ENCODE data around the gene PLEKHN1. TPM values are rescaled to one million over a fixed set of nuclear protein-coding genes. Genes with fewer than 3 reads are reported as not detected.

The PLEKHN1 gene
- total and polyA plus RNA-seq, 2 of the 4 experiments (the other 2 are of a cell fraction): 0.54 to 2.1 TPM

DNA sequence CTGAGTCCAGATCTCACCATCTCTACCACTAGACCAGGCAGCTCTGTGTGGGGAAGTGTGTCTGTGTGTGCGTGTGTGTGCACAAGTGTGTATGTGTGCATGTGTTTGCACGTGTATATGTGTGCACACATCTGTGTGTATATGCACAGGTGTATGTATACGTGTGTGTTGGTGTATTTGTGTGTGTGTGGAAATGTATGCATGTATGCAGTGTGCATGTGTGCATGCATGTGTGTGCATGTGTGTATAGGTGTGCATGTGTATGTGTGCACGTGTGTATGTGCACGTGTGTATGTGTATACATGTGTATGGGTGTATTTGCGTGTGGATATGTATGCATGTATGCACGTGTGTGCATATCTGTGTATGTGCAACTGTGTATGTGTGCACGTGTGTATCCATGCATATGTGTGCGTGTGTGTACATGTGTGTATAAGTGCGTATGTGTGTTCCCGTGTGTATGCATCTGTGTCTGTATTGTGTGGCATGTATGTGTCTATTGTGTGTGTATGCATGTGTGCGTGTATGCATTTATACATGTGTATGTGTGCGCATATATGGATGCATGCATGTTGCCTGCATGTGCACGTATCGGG, 3.1 kb downstream of the PLEKHN1 start:
- H3K23ac ChIP-seq (ENCODE audit: low read depth, low read length): no peak overlapping the region
- no peak overlapping the region for H2AK5ac ChIP-seq (ENCODE audit: low read depth, low read length)
- no peak overlapping the region for H3K18ac ChIP-seq (ENCODE audit: low read depth, low read length)
- H2BK20ac ChIP-seq (ENCODE audit: low read depth, low read length): no peak overlapping the region
- no peaks in the 10 kb centered on the region; the same call in 1 of the 2 replicates for H4K20me1 ChIP-seq (ENCODE audit: insufficient read depth, low read length)
- no peak overlapping the region for H2BK5ac ChIP-seq (ENCODE audit: low read depth, low read length, poor library complexity, severe bottlenecking)
- ATAC-seq (ENCODE audit: low read depth) (no peak), DNase-seq (no peak)
- intact Hi-C loops (cut with micrococcal nuclease) (no loop called here), in situ Hi-C loops (cut with MboI; ENCODE audit: low sequenced_read_pairs) (no loop called here), dilution Hi-C loops (cut with HindIII; ENCODE audit: low sequenced_read_pairs, unreplicated experiment) (no loop called here)
- H2AK9ac ChIP-seq (replicated peaks; ENCODE audit: low read depth, low read length, poor library complexity): no peak overlapping the region
- TF ChIP-seq, protein P1, sequence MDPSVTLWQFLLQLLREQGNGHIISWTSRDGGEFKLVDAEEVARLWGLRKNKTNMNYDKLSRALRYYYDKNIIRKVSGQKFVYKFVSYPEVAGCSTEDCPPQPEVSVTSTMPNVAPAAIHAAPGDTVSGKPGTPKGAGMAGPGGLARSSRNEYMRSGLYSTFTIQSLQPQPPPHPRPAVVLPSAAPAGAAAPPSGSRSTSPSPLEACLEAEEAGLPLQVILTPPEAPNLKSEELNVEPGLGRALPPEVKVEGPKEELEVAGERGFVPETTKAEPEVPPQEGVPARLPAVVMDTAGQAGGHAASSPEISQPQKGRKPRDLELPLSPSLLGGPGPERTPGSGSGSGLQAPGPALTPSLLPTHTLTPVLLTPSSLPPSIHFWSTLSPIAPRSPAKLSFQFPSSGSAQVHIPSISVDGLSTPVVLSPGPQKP (IDR thresholded peaks at IDR 0.05; ENCODE audit: borderline replicate concordance, low read depth, low read length): no peak
- TF ChIP-seq RAD21 (IDR thresholded peaks at IDR 0.05; ENCODE audit: low read length) (no peak), BHLHE40 (IDR thresholded peaks at IDR 0.05; ENCODE audit: low read depth, low read length) (no peak)
- H3K36me3 ChIP-seq (ENCODE audit: control insufficient read depth, insufficient read depth, low read length): peaks cover 4% of the 10 kb centered on the region
- no peak overlapping the region for H3K4ac ChIP-seq (ENCODE audit: low read depth, low read length)
- CTCF ChIA-PET: no interaction called here
- peaks cover 6% of the 10 kb centered on the region; the same call in 1 of the 2 replicates for H3K4me1 ChIP-seq (ENCODE audit: control insufficient read depth, insufficient read depth, low read length)
- H3K79me1 ChIP-seq (ENCODE audit: low read depth in 1 of 2, low read length in 2 of 2): peaks cover 0 to 10% of the 10 kb centered on the region in 2 experiments; a peak in 1 of 4 replicates
- no peak overlapping the region for H3K27ac ChIP-seq (ENCODE audit: insufficient read depth, low read length)
- H4K8ac ChIP-seq (ENCODE audit: low read depth in 2 of 2, low read length in 2 of 2): no peak overlapping the region
- POLR2A ChIA-PET (ENCODE audit: unreplicated experiment): no interaction called here
- no peak overlapping the region for H2AFZ ChIP-seq (replicated peaks; ENCODE audit: low read length, poor library complexity)
- 92% methylated on average over 13 of the region's 15 CpGs; no CpG with 5 or more reads in 1 of the 2 experiments for WGBS, 2 experiments (ENCODE audit: extremely low coverage in 2 of 2, insufficient read length in 1 of 2)
- no TSS peak for BruUV-seq (replicated peaks)
- H4K91ac ChIP-seq (ENCODE audit: insufficient read depth, low read depth, low read length): no peak overlapping the region
- H3K9me1 ChIP-seq (ENCODE audit: insufficient read depth, low read length): peaks cover 6% of the 10 kb centered on the region
- peaks cover 5% of the 10 kb centered on the region; the same call in 1 of the 2 replicates for H3K27me3 ChIP-seq (ENCODE audit: control insufficient read depth, insufficient read depth, low read length)
- H3K9ac ChIP-seq (ENCODE audit: low read depth, low read length): no peak overlapping the region
- H3K4me3 ChIP-seq (ENCODE audit: insufficient read depth, low read depth, low read length): no peak overlapping the region
- H4K5ac ChIP-seq (ENCODE audit: low read depth, low read length): no peak overlapping the region
- H2BK15ac ChIP-seq (ENCODE audit: low read depth, low read length): no peak overlapping the region
- H3K14ac ChIP-seq (replicated peaks; ENCODE audit: low read depth, low read length): no peak overlapping the region
- H3K4me2 ChIP-seq (ENCODE audit: low read depth, low read length): no peak overlapping the region
- H3K56ac ChIP-seq (ENCODE audit: extremely low read depth, insufficient read depth, low read length): no peak overlapping the region
- no peaks in the 10 kb centered on the region for H3K9me3 ChIP-seq (ENCODE audit: control insufficient read depth, insufficient read depth, low read length)
- no peak overlapping the region for H2BK120ac ChIP-seq (ENCODE audit: low read depth, low read length)
